HL-60 (cell line): Measurements from ENCODE around the gene ETV5.

Experiments
- CTCF ChIP-seq: IDR thresholded peaks from one replicate; pipeline ENCODE4 v1.5.1; 2011; ENCODE audit warnings: low read length, control low read depth, inconsistent platforms; ENCODE audit not compliant: insufficient read depth
- GABPA ChIP-seq: IDR thresholded peaks from 2 replicates; pipeline ENCODE4 v1.6.1; 2012; ENCODE audit warnings: low read depth
- POLR2AphosphoS5 ChIP-seq: IDR thresholded peaks from 2 replicates; pipeline ENCODE4 v1.6.1; 2012; ENCODE audit warnings: low read depth
- REST ChIP-seq: IDR thresholded peaks from 2 replicates; pipeline ENCODE4 v1.6.1; 2012; ENCODE audit warnings: low read depth; ENCODE audit not compliant: insufficient replicate concordance
- SPI1 ChIP-seq: IDR thresholded peaks from 2 replicates; pipeline ENCODE4 v1.6.1; 2012; ENCODE audit warnings: low read depth, mild to moderate bottlenecking, borderline replicate concordance

- TF ChIP-seq CTCF (no peak), POLR2AphosphoS5 (0 out of 2 replicates have a peak, but pooled peaks have one; percentile 16), GABPA (no peak), SPI1 (no peak), REST (no peak)
Observed at GRCh38 chr3:186151077-186151971, 42.4 kb upstream of the ETV5 start.
